ENCODE measurements around the gene CDC42BPB. TPM values are rescaled to one million over a fixed set of nuclear protein-coding genes. Genes with fewer than 3 reads are reported as not detected.

Gene CDC42BPB
- total and polyA plus RNA-seq, 2 of the 4 experiments (the other 2 are of a cell fraction): 49.1 to 81.4 TPM

GRCh38 chr14:102903248-102903888, 154.0 kb downstream of the CDC42BPB start:
- Histone ChIP-seq H4K8ac (ENCODE audit: low read depth in 2 of 2, low read length in 2 of 2) (no peak overlapping the region), H4K91ac (ENCODE audit: insufficient read depth, low read depth, low read length) (no peak overlapping the region), H3K4ac (ENCODE audit: low read depth, low read length) (no peak overlapping the region), H3K23ac (ENCODE audit: low read depth, low read length) (no peak overlapping the region), H2BK5ac (ENCODE audit: low read depth, low read length, poor library complexity, severe bottlenecking) (no peak overlapping the region), H3K9me1 (ENCODE audit: insufficient read depth, low read length) (no peaks in the 10 kb centered on the region; the same call in 1 of the 2 replicates), H3K4me2 (ENCODE audit: low read depth, low read length) (no peak overlapping the region), H3K9me3 (ENCODE audit: control insufficient read depth, insufficient read depth, low read length) (no peaks in the 10 kb centered on the region), H2BK20ac (ENCODE audit: low read depth, low read length) (no peak overlapping the region), H3K27me3 (ENCODE audit: control insufficient read depth, insufficient read depth, low read length) (no peaks in the 10 kb centered on the region), H3K56ac (ENCODE audit: extremely low read depth, insufficient read depth, low read length) (no peak overlapping the region), H2AK9ac (replicated peaks; ENCODE audit: low read depth, low read length, poor library complexity) (no peak overlapping the region), H3K9ac (ENCODE audit: low read depth, low read length) (no peak overlapping the region), H3K27ac (ENCODE audit: insufficient read depth, low read length) (no peak overlapping the region), H3K4me1 (ENCODE audit: control insufficient read depth, insufficient read depth, low read length) (no peaks in the 10 kb centered on the region), H3K79me1 (ENCODE audit: low read depth in 1 of 2, low read length in 2 of 2) (peaks cover 0 to 5% of the 10 kb centered on the region in 2 experiments; a peak in 1 of 4 replicates), H4K20me1 (ENCODE audit: insufficient read depth, low read length) (no peaks in the 10 kb centered on the region), H3K4me3 (ENCODE audit: insufficient read depth, low read depth, low read length) (no peak overlapping the region), H3K36me3 (ENCODE audit: control insufficient read depth, insufficient read depth, low read length) (peaks cover 29% of the 10 kb centered on the region), H2AFZ (replicated peaks; ENCODE audit: low read length, poor library complexity) (no peak overlapping the region), H2BK120ac (ENCODE audit: low read depth, low read length) (no peak overlapping the region), H4K5ac (ENCODE audit: low read depth, low read length) (no peak overlapping the region), H3K14ac (replicated peaks; ENCODE audit: low read depth, low read length) (no peak overlapping the region), H2AK5ac (ENCODE audit: low read depth, low read length) (no peak overlapping the region), H3K18ac (ENCODE audit: low read depth, low read length) (no peak overlapping the region), H2BK15ac (ENCODE audit: low read depth, low read length) (no peak overlapping the region)
- DNase-seq (no peak), ATAC-seq (ENCODE audit: low read depth) (no peak)
- POLR2A ChIA-PET (ENCODE audit: unreplicated experiment): no interaction called here
- in situ Hi-C loops (cut with MboI; ENCODE audit: low sequenced_read_pairs) (no loop called here), intact Hi-C loops (cut with micrococcal nuclease) (no loop called here), dilution Hi-C loops (cut with HindIII; ENCODE audit: low sequenced_read_pairs, unreplicated experiment) (no loop called here)
- TF ChIP-seq, protein P1, sequence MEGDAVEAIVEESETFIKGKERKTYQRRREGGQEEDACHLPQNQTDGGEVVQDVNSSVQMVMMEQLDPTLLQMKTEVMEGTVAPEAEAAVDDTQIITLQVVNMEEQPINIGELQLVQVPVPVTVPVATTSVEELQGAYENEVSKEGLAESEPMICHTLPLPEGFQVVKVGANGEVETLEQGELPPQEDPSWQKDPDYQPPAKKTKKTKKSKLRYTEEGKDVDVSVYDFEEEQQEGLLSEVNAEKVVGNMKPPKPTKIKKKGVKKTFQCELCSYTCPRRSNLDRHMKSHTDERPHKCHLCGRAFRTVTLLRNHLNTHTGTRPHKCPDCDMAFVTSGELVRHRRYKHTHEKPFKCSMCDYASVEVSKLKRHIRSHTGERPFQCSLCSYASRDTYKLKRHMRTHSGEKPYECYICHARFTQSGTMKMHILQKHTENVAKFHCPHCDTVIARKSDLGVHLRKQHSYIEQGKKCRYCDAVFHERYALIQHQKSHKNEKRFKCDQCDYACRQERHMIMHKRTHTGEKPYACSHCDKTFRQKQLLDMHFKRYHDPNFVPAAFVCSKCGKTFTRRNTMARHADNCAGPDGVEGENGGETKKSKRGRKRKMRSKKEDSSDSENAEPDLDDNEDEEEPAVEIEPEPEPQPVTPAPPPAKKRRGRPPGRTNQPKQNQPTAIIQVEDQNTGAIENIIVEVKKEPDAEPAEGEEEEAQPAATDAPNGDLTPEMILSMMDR (conservative IDR thresholded peaks at IDR 0.05; ENCODE audit: low read depth, low read length): no peak
- TF ChIP-seq NFE2L2 (IDR thresholded peaks at IDR 0.05; ENCODE audit: low read depth, low read length): no peak
- no peak for TF ChIP-seq CHD1 (IDR thresholded peaks at IDR 0.05; ENCODE audit: low read depth, low read length)
- TF ChIP-seq MXI1 (IDR thresholded peaks at IDR 0.05; ENCODE audit: borderline replicate concordance, low read depth, low read length): no peak
- no peak for TF ChIP-seq CEBPB (IDR thresholded peaks at IDR 0.05; ENCODE audit: low read depth, low read length)
- TF ChIP-seq MAFK (IDR thresholded peaks at IDR 0.05; ENCODE audit: low read depth, low read length): no peak
- TF ChIP-seq USF2 (IDR thresholded peaks at IDR 0.05; ENCODE audit: low read depth, low read length): no peak
- no peak for TF ChIP-seq RAD21 (IDR thresholded peaks at IDR 0.05; ENCODE audit: low read length)
- no peak for TF ChIP-seq MAZ (IDR thresholded peaks at IDR 0.05; ENCODE audit: borderline replicate concordance, low read depth, low read length)
- TF ChIP-seq RCOR1 (IDR thresholded peaks at IDR 0.05; ENCODE audit: insufficient replicate concordance, low read length): no peak
- TF ChIP-seq RFX5 (IDR thresholded peaks at IDR 0.05; ENCODE audit: low read depth, low read length): no peak
- no peak for TF ChIP-seq SMC3 (IDR thresholded peaks at IDR 0.05; ENCODE audit: low read depth, low read length)
- TF ChIP-seq FOS (IDR thresholded peaks at IDR 0.05; ENCODE audit: low read depth, low read length): no peak
- TF ChIP-seq ELK1 (IDR thresholded peaks at IDR 0.05; ENCODE audit: borderline replicate concordance, low read depth, low read length): no peak
- TF ChIP-seq BHLHE40 (IDR thresholded peaks at IDR 0.05; ENCODE audit: low read depth, low read length): no peak
- 90% methylated on average over 8 of the region's 29 CpGs; no CpG with 5 or more reads in 1 of the 2 experiments for WGBS, 2 experiments (ENCODE audit: extremely low coverage in 2 of 2, insufficient read length in 1 of 2)
- BruUV-seq (replicated peaks): no TSS peak
- CTCF ChIA-PET: no interaction called here
